Left lung (tissue), 10 donors: ENCODE measurements around the gene TNFRSF1A. TPM values are rescaled to one million over a fixed set of nuclear protein-coding genes. Genes with fewer than 3 reads are reported as not detected.

ENCODE experiments used
- ATAC-seq: fragments of 200-7000 bp; cut with Tn5 transposase; one replicate; pipeline ENCODE4 v1.9.1; 2020; ENCODE audit warnings: moderate library complexity
- DNase-seq, 4 donors: peaks; one replicate each; pipeline ENCODE4 v3.0.0-alpha.2; 2013 to 2020
- H3K27ac ChIP-seq, 2 donors: fragments of 200-600 bp; sonication (generic) in 1 of 2; one replicate each; pipeline versions ENCODE4 v1.5.0 to v1.8.0; 2020 to 2021
- H3K27me3 ChIP-seq, 2 donors: fragments of 200-600 bp; sonication (generic) in 1 of 2; one replicate each; pipeline versions ENCODE4 v1.5.0 to v1.8.0; 2020 to 2021
- H3K36me3 ChIP-seq, 2 donors: fragments of 200-600 bp; sonication (generic) in 1 of 2; one replicate each; pipeline versions ENCODE4 v1.5.0 to v1.8.0; 2020 to 2021
- H3K4me1 ChIP-seq, 2 donors: fragments of 200-600 bp; one replicate each; pipeline ENCODE4 v1.8.0; 2021
- H3K4me3 ChIP-seq, 2 donors: fragments of 200-600 bp; sonication (generic) in 1 of 2; one replicate each; pipeline versions ENCODE4 v1.5.0 to v1.8.0; 2020 to 2021; ENCODE audit warnings: mild to moderate bottlenecking in 1 of 2
- H3K9me3 ChIP-seq, 2 donors: fragments of 200-600 bp; sonication (generic) in 1 of 2; one replicate each; pipeline versions ENCODE4 v1.5.0 to v1.8.0; 2020 to 2021
- CTCF ChIP-seq, 2 donors: fragments of 200-600 bp; sonication (generic) in 1 of 2; IDR thresholded peaks; one replicate each; pipeline versions ENCODE4 v1.5.0 to v1.8.0; 2021; ENCODE audit warnings: antibody characterized with exemption in 2 of 2
- intact Hi-C, 2 donors: fragments of 100-400 bp; cut with DNase I; formaldehyde crosslinking; loops; one replicate each; pipeline versions ENCODE4 v1.11.2 to v1.14.2; 2022
- polyA plus RNA-seq, 6 donors: library from polyadenylated mRNA; unstranded; fragments of 120-200 nt; gene quantifications; one replicate each; pipeline ENCODE4 v1.2.1, GENCODE V29; 2013; ENCODE audit not compliant: insufficient read length in 6 of 6
- total RNA-seq, 2 donors: library from RNA; stranded (reverse); fragmentation: NEBNext Ultra II Directional; extraction: Animal tissue kit (Norgen Biotek cat#: 25700); gene quantifications; one replicate each; pipeline ENCODE4 v1.2.1, GENCODE V29; 2021
- donor health status: DM: no; HTN: yes; CAD: no.
- donor health status: DM: no; HTN: no; CAD: no.

The TNFRSF1A gene
- total and polyA plus RNA-seq, 8 donors = 110 to 211 (median 128) TPM

- no peak overlapping the region for H3K4me3 ChIP-seq
- no peak for TF ChIP-seq CTCF (IDR thresholded peaks at IDR 0.05)
- no peaks in the 10 kb centered on the region for H3K9me3 ChIP-seq
- DNase-seq (no peak), ATAC-seq (no peak)
- peaks cover 9 to 95% of the 10 kb centered on the region in 2 donors for H3K36me3 ChIP-seq
- H3K27me3 ChIP-seq = no peaks in the 10 kb centered on the region
- intact Hi-C loops = no loop called here
- peaks cover 24 to 98% of the 10 kb centered on the region in 2 donors for H3K4me1 ChIP-seq
- H3K27ac ChIP-seq = peak overlapping the region in 1 of 2 donors; percentile 18
Observed at GRCh38 chr12:6330192-6330591, 11.7 kb downstream of the TNFRSF1A start.

- H3K27me3 ChIP-seq = no peaks in the 10 kb centered on the region
- ATAC-seq (no peak), DNase-seq (no peak)
- intact Hi-C loops = loop anchor here in 1 of 2 donors (10.0 kb wide), 1 partner anchor 125 kb away; the partner anchor contains the start of gene TAPBPL
- H3K9me3 ChIP-seq = no peaks in the 10 kb centered on the region
- H3K4me3 ChIP-seq = no peak overlapping the region
- H3K4me1 ChIP-seq = peaks cover 19 to 98% of the 10 kb centered on the region in 2 donors
- no peak for TF ChIP-seq CTCF (IDR thresholded peaks at IDR 0.05)
- no peak overlapping the region for H3K27ac ChIP-seq
- H3K36me3 ChIP-seq = peaks cover 9 to 95% of the 10 kb centered on the region in 2 donors
Observed at GRCh38 chr12:6329703-6330064, 12.2 kb downstream of the TNFRSF1A start.

GRCh38 chr12:6328945-6329702, 12.8 kb downstream of the TNFRSF1A start:
- no peak for ATAC-seq
- no peak for TF ChIP-seq CTCF (IDR thresholded peaks at IDR 0.05)
- peaks cover 9 to 90% of the 10 kb centered on the region in 2 donors for H3K36me3 ChIP-seq
- DNase-seq = no peak
- no peaks in the 10 kb centered on the region for H3K27me3 ChIP-seq
- intact Hi-C loops = loop anchor here in 1 of 2 donors (10.0 kb wide), 1 partner anchor 126 kb away; the partner anchor contains the start of gene TAPBPL
- H3K4me3 ChIP-seq = no peak overlapping the region
- H3K27ac ChIP-seq = no peak overlapping the region
- no peaks in the 10 kb centered on the region for H3K9me3 ChIP-seq
- H3K4me1 ChIP-seq = peaks cover 19 to 98% of the 10 kb centered on the region in 2 donors

- Histone ChIP-seq H3K27ac (peak overlapping the region in 1 of 2 donors; percentile 8), H3K36me3 (peaks cover 9 to 81% of the 10 kb centered on the region in 2 donors), H3K4me1 (peaks cover 21 to 98% of the 10 kb centered on the region in 2 donors), H3K27me3 (no peaks in the 10 kb centered on the region), H3K4me3 (no peak overlapping the region), H3K9me3 (no peaks in the 10 kb centered on the region)
- intact Hi-C loops = loop anchor here in 1 of 2 donors (10.0 kb wide), 1 partner anchor 127 kb away; the partner anchor contains the start of gene TAPBPL
- ATAC-seq = no peak
- no peak for DNase-seq
- TF ChIP-seq CTCF (IDR thresholded peaks at IDR 0.05) = no peak
Observed at GRCh38 chr12:6328045-6328779, 13.7 kb downstream of the TNFRSF1A start.
